GM19023 (cell line): Measurements from ENCODE around the gene PKNOX2.

Source experiments
- ATAC-seq: cut with Tn5 transposase; IDR thresholded peaks from one replicate; pipeline ENCODE4 v1.9.1; 2021; ENCODE audit warnings: mild to moderate bottlenecking, moderate library complexity; ENCODE audit not compliant: unreplicated experiment

Gene PKNOX2

DNA sequence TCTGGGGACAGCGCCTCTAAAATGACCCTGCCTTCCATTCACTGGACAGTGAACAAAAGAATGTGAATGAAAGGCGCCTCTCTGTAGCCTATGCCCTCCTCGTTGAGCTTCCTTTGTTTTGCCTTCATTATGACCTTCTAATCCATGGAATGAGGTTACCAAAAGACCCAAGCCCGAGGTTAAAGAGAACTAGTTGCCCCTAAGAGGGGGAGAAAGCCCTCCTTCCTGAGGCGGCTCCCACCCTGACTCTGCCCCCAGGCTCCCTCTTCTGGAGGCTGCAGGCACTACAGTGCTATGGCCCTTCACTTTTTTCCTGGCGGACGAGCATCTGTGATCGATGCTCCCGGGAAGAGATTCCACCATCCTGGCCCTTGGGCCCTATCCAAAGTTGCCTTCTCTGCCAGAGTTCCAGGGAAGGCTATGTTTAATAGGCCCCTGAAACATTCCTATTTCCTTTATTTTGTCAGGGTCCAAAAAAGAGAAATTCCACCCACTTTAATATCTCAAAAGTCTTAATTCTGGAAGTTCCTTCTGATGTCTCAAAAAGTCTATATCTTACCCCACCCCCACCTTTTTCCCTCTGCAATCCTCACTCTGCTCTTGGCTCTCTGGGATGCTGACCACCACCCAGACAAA lies 184.2 kb downstream of the PKNOX2 start:
- no peak for ATAC-seq

DNA sequence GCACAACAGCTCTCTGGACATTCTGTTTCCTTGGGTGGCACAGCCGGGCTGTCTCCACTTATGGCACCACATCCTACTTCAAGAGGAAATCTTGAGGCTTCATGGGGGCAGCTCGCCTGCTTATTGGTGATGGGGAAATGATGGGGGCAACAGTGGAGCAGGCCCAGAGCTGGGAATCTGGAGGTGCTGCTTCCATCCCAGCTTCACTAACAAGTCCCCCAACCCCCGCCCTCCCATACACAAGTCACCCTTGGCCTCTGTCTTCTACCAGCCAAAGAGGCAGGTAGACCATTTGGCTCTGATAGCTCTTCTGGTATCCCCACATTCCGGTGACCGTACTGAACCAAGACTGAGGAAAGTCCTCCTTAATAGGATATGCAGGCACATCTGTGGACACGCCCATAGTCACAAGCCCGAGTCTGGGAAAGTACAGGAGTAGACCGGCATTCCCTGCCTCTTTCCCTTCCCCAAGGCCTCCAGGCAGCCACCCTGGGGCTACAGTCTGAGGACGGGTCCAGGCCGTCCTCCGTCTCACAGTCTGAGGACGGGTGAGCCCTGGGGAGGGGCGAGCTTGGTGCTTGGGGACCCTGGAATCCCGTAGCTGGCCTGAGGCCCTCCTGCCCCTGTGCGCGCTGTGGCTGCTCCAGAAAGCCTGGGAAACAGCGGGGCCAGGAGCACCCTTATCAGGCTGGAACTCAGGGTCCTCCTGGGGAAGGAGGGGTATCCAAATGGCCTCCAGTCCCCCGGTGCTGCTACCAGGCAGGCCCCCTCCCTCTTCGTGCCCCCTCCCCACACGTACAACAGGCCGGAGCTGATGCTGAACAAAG lies 185.9 kb downstream of the PKNOX2 start:
- no peak for ATAC-seq

DNA sequence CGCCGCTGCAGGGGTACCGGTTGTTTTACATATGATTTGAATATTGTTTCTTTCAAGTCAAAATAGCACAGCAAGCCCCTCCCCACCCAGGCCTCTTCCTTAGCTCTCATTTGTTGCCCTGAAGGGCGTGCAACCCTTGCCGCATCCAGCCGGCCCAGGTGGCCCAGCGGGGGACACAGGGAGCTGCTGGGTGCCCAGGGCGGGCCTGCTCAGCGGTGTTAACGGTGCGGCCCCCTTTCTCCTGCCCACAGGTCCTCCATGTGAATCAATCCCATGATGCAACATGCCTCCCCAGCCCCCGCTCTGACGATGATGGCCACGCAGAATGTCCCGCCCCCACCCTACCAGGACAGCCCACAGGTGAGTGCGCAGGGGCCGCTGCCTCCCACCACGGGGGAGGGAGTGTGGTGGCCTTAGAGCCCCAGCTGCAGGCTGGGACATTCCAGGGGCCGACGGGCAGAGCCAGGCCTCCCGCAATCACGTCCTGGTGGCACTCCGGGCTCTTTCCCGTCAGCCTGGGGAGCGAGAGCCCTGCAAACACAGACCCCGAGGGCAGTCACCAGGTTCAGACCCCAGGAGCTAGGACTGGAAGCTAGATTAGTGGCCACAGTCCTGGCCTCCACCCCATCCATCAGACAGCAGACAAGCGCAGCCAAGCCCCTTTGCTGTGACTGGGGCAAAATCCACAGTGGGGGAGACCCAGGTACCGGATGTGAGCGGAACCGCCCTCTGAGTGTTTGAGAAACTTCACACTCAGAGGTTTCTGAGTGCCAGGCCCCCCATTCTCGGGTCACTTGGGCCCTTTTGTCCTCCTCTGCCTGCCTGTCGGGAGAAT lies 186.7 kb downstream of the PKNOX2 start:
- ATAC-seq = no peak

DNA sequence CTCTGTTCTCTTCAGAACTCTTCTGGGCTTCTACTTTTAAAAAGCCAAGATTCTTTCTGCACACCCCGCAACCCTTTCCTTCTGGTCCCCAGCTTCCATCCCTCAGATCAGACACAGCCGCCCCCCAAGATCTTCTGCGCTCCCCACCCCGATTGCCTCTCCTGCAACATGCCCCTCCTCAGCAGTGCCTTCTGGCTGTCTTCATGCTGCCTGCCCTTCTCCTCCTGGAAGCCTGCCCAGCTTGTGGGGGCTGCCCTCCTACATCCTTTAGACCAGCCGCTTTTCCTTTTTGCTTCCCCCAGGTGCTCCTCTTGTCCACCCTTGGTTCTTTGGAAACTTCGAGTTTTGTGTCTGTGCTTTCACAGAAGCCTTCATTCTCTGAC lies 187.3 kb downstream of the PKNOX2 start:
- ATAC-seq = no peak

DNA sequence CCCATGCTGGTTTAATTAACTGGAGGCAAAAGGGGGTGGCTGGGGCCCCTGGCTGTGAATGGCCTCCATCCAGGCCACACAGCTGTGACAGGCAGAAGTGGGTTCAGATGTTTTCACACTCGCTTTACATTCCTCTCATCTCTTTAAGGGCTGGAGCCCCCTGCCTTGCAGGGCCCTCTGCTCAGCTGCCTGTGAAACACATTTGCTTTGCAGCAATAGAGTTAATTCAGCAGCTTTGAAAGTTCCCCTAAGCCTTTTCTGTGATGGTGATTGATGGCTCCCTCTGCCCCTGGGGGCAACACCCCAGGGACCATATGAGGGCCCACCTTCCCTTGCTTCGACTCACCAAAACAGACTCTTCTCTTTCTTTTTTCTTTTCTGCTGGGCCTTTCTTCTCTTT lies 192.2 kb downstream of the PKNOX2 start:
- ATAC-seq = no peak

DNA sequence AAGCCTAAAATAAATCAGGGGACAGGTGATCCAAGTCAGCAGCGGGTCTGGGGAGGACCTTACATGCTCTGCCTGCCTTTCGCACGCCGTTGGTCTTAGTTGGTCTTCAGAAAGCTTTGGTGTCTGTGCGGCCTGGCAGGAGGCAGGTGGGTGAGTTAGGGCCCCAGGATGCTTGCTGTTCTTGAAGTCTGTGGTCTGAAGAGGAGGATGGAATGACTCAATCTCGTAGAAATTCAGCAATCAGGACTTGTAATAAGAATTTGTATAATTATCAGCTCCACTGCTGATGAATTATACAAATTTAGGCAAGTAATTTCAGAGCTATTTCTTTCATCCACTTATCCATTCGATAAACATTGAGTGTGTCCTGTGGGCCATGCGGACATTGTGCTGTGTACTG lies 193.0 kb downstream of the PKNOX2 start:
- ATAC-seq = no peak

DNA sequence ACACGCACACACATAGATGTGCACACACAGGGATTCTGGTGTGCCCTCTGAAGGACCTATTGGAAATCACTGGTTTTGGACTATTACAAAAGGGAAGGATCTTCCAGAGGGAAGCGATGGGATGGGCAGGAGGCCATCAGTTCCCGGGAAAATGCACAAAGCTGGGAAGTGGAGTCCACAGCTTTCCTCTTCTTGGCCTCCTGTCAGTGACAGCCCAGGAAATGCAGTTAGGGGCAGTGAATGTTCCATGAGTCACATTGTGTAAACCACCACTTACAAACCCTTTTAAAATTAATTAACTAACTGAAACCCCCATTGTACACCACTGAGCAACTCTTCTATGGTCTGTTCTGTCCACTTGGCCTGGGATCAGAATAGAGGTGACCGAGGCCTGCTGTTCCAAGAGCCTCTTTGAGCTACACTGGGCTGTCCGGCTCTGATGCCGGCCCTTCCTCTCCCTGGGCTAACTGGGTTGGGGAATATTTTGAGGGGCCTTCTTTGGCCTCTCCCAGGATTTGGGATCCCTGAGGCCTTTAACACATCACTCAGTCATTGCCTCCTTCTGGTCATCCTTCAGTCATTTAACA lies 193.8 kb downstream of the PKNOX2 start:
- ATAC-seq = no peak

DNA sequence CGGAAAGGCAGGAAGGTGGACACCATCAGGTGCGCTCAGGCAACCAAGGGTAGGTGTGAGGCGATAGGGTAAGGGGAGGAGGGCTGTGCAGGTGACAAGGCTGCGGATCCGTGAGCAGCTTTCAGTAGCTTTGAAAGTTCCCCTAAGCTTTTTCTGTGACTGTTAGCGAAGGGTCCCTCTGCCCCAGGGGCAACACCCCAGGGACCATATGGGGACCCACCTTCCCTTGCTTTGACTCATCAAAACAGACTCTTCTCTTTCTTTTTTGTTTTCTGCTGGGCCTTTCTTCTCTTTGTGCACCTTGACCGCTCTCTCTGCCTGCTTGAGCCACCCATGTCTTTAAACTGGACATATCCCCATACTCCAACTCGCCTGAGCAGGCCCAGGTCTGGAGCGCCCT lies 194.6 kb downstream of the PKNOX2 start:
- ATAC-seq = peak; percentile 31

DNA sequence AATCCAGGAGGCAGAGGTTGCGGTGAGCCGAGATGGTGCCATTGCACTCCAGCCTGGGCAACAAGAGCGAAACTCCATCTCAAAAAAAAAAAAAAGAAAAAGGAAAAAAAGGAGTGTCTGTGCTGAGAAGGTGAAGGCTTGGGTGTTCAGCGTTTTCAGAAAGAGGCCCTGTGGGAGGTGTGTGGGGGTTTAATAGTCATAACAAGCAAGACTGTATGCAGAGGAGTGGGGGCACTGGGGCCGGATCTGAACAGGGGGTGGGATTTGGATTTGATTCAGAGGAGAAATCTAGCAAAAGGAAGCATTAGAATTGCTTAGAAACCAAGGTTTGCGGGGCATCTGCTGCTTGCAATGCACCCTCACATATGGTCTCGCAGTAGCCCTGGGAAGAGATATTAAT lies 195.5 kb downstream of the PKNOX2 start:
- ATAC-seq = no peak

DNA sequence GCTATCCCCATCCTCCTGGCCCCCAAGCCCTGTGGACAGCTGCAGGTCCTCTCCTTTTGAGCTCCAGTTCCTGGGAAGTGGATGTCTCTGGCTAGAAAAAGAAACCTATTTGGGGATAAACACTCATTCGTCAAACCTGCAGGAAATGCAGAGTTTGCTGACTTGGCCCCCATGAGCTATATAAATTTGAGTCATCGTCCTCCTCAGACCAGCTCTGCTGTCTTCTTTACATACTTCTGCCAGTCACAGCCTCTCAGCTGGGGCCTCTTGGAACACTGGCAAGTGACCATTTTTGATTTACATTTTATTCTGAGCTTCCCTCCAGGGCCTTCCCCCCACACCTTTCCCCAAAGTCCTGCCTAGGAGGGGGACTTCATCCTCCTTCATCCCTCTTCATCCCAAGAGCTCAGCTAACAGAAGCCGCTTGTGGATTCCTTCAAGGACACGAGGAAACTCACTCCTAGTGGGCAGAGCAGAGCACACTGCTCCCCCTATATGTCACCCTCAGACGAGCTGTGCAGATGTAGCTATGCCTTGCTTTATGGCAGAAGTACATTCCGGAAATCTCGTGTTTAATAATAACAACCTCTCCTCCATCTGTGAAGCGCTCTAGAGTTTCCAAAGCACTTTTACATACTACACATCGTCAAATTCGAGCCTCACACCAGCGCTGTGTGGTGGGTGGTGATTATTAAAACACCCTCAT lies 199.7 kb downstream of the PKNOX2 start:
- no peak for ATAC-seq

DNA sequence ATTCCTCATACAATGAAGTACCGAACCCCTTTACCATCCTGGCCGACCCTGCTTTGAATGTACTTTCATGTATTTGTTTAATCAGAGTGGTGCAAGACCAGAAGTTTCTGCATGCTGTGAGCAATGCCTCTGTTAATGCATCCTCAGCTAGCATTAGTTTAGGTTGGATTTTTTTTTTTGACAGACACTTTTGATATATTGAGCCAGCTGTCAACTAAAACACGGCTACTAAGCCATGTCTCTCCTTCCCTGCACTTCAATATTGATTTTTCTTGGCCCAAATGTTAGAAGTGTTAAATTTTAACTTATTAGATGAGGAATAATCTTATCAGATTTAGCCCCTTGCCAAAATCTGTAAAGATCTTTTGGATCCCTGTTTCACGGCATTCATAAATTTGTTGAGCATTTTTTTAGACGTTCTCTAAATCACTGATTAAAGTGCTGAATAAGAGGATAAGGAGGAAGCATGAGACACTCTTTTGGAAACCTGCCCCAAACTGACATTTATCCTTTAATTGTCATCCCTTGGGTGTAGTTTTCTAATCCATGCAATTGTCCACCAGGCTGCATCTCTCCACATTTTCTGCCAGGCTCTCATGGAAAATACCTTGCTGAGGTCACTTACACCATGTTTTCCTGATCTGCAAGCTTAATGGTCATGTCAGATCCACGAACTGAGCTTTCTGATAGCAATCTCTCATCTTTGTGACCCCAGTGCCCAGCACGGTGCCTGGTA lies 200.8 kb downstream of the PKNOX2 start:
- no peak for ATAC-seq

DNA sequence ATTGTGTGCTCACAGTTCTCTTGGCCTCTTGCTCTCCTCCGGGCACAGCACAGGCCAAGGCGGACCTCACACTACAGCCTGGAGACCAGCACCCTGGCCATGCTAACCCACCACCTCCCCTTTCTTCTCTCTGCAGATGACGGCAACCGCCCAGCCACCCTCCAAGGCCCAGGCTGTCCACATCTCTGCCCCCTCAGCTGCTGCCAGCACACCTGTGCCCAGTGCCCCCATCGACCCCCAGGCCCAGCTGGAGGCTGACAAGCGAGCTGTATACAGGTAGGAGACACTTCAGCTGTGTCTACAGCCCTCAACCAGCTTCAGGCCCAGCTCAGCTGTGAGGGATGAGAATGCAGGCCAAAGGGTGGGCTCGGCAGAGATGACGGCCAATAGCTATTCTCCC lies 203.2 kb downstream of the PKNOX2 start:
- ATAC-seq = no peak

DNA sequence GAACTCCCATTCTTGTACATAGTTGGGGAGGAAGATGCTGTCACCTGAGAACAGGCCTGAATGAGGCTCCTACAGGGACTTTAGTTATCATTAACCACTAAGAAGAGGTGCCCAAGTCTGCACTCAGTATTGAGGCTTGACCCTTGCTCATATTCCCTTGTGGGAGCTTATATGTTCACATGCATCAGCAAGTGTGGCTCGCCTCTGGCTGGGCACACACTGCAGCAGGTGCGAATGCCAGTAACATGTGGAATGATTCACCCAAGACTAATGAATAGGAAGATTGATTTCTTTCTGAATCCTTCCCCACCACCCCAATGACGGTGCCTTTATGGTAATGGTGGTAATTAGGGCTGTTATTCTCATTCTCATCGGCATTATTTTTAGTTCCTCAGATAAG lies 204.2 kb downstream of the PKNOX2 start:
- no peak for ATAC-seq

DNA sequence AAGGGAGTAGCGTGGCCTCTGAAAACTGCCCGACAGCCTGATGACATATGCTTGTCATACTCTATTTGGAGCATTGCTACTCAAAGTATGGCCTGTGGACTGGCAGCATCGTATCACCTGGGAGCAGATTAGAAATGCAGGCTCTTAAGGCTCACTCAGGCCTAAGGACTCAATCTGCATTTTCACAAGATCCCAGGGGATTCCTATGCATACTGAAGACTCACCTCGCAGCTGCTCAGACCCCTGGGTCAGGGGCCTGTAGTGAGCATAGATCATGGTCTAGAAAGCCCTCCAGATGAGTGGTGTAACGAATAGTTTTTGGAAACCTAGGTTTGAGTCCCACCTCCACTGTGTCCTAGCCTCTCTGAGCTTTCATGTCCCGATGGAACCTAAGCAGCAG lies 205.3 kb downstream of the PKNOX2 start:
- no peak for ATAC-seq

DNA sequence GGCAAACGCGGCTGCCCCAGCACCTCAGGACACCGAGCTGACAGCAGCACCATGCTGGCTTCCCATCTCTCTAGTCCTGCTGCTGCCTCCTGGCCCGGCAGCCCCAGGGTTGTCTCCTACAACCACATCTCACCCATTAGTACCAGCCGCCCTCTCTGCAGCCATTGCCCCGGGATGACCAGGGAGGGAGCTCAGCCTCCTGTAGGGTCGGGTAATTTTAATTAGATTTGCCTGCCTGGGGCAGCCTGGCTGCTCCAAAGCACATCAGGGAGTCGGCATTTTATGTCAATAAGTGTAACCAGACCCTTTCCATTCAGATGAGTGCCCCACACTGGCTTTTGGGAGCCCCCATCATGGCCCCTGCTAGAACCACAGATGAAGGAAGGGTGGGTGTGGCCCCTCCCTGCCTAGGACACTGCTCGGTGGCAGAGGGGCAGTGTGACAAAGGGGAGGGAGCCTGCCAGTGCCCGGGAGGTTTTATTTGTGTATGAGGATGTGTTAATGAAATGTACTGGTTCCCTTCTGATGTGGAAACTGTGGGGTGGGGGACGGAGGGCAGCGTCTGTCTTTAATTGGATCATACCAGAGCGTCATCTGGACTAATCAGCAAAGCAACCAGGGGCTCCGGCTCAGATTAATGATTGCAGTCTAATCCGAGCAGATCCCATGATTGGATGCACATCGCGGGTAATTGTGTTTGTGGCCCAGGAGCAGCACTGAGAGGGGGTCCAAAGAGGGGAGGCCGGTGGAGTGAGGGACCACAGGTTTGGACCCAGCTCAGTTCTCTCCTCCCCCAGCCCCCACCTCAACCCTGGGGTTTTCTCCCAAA lies 206.2 kb downstream of the PKNOX2 start:
- no peak for ATAC-seq

DNA sequence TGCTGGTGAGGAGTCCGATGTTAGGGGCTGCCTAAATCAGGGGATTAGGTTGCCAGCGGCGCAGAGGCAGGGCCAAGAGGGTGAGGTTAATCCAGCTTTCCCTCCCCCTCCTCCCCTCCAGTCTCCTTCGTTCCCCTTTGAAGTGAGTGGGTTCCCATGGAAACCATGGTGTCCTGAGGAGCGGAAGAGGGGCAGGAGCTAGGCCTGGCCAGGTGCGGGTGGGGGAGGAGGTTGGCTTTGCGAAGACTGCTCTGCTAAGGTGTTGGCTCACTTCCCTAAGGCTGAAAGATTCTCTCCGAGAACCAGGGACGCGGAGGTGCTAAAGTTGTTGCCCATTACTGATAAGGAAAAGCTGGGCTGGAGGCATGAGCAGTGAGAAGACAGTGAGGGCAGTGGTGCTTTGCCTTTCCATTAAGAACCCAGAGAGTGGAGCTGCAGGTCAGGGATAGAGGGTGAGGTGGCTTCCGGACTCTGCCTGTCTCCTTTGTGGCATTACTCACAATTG lies 206.9 kb downstream of the PKNOX2 start:
- no peak for ATAC-seq

DNA sequence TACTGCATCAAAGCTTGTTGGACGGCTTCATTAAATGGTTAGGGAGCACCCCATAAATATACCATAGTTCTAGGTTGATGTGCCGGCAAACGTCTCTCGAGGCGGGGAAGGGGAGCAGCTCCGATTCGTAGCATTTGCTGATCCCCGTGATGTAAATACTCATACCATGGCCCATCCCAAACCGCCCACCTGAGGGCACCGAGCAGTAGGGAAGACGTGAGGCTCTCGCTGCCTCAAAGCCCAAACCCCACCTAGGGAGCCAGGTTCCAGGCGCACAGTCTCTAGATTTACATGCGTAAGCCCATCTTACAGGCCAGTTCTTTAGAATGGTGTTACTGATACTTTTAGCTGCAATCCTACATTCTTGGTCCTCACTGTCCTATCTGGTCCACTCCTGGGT lies 207.5 kb downstream of the PKNOX2 start:
- ATAC-seq = no peak

DNA sequence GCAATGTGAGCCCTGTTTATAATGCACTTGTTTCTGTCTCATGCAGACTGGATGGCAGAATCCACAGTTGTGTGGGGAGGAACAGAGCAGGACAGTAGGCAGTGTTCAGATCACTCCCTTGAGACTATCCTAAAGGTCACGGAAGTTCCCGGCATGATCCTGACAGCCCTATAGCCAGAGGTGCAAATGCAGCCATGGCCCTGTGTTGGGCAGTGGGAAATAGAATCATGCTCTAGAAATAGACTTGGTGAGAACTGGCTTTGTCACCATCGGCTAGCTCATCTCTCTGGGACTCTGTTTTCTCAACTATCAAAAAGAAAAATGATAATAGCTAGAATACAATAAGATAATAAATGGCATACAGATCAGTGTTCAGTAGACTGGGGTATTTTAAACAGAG lies 208.4 kb downstream of the PKNOX2 start:
- no peak for ATAC-seq
